ENCODE measurements around the gene WNT5A.

The WNT5A gene

GRCh38 chr3:55486857-55487380, at the start of gene WNT5A:
Gene WNT5A (minus strand): TSS chr3:55487306. CDS start chr3:55486985, 321 bp downstream.
- DNase-seq (ENCODE audit: low read depth in 2 of 2), result no peak

DNA sequence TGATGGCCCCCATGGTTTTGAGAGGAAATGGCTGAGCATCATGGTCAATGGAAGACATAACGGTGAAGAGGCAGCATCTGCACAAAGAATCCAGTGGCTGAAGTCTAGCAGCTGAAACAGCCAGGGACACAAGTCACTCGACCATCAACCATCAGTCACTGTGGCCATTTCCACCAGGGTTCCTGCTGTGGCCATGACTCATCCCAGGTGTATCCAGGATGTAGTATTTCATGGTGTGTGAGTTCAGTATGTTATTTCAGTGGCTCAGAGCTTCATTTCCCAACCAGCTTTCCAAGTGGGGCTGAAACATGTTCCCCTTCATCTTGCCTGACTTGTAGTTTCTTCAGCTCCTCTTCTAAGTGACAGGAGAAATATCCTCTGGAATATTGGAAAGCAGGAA, 47.8 kb upstream of the WNT5A start:
- DNase-seq (ENCODE audit: low read depth in 2 of 2), result no peak

GRCh38 chr3:55532806-55533205, 45.7 kb upstream of the WNT5A start:
- DNase-seq (ENCODE audit: low read depth in 2 of 2), result no peak

DNA sequence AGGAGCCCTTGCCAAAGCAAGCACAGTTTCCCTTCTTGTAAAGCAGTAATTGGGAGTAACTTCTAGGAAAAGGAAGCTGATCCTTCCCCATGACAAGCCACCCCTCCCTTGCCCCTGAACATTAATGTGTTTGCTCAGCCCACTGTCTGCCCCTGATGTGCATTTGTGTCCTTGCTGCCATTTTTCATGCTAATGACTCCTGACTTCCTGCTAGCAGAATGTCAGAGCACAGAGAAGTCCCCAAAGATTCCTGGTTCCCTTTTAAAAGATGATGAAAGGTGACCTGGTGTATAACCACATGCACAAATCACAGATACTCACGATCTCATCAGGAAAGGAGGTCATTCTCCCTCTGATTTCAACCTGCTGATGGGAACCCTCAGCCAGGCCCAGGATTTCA, 44.2 kb upstream of the WNT5A start:
- DNase-seq (ENCODE audit: low read depth in 2 of 2), result no peak

DNA sequence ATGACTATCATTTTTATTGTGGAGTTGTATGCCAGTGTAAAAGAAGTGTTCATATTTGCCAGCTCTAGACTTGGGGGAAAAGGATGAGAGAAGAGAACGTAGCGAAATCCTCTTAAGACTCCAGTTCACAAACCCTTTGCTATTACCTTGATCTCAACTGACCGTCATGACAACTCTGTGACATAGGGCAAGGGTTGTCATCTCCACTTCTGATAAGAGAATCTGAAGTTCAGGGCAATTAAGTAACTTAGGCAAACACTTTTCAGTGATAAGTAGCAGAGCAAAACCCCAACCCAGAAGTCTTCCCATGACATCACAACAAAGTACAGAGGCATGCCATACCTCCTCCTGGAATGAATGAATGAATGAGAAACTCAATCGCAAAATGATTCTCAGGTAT, 40.3 kb upstream of the WNT5A start:
- no peak for DNase-seq (ENCODE audit: low read depth in 2 of 2)

DNA sequence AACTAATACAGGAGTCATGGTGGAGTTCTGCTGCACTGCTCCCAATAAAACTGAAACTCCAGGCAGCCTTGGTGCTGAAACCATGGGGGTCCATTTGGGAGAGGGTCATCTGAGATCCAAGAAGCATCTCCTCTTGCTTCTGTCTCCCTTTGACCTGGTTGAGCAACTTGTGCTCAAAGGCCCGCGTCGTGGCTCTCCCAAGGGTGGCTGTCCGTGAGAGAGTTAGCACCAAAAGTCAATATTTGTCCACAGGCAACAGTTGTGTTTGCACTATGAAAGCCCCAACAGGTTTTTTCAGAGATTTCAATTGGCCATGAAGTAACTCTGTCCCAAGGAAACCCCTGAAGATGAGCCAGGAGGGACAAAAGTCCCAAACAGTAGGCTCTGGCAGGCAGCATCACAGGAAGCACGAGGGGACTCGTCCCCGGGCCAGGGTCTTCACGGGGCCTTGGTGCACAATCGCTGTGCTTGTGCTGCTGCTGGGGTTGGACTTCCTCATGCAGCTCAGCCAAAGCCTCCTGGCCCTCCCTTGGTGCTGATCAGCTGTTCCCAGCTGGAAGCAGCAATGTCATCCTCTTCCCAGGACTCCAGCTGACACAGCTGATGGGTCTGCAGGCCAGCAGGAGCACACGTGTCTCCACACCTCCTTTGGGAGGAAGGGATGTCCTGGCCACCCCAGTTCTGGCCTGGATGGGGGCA, 39.4 kb upstream of the WNT5A start:
- DNase-seq (ENCODE audit: low read depth in 2 of 2), result no peak

- no peak for DNase-seq (ENCODE audit: low read depth in 2 of 2)
These were observed 38.3 kb upstream of the WNT5A start for GRCh38 chr3:55525436-55525835.

DNA sequence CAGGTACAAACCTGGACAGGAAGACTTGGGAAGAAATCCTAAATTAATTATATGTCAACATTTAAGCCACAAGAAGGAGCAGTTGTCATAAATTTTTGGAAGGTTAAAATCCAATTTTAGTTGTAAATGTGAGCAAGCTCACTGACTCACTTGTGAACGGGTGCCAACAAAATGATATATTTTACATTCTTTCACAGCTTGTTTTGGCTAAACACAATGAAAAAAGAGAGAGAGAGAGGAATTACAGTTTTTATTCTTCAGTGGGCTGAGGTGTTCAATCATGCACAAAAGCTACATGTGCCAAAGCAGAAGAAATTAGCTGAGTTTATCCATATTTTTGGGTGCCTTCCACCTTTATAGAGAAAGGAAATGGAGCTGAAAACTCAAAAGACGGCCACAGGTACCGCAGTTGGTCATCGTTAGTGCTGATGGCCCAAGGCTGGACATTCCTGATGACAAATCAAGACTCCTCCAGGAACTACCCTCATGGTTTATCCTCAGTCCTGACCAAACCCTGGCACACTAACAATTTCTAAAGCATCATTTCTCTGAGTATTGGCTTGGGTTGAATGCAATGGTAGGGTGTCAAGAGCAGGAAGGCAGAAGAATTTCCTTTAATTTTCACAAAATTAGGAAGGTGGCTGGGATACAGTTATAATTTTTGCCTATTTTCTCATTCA, 37.6 kb upstream of the WNT5A start:
- DNase-seq (ENCODE audit: low read depth in 2 of 2), result no peak

- DNase-seq (ENCODE audit: low read depth in 2 of 2), result no peak
These were observed 36.4 kb upstream of the WNT5A start for GRCh38 chr3:55523471-55523870.

DNA sequence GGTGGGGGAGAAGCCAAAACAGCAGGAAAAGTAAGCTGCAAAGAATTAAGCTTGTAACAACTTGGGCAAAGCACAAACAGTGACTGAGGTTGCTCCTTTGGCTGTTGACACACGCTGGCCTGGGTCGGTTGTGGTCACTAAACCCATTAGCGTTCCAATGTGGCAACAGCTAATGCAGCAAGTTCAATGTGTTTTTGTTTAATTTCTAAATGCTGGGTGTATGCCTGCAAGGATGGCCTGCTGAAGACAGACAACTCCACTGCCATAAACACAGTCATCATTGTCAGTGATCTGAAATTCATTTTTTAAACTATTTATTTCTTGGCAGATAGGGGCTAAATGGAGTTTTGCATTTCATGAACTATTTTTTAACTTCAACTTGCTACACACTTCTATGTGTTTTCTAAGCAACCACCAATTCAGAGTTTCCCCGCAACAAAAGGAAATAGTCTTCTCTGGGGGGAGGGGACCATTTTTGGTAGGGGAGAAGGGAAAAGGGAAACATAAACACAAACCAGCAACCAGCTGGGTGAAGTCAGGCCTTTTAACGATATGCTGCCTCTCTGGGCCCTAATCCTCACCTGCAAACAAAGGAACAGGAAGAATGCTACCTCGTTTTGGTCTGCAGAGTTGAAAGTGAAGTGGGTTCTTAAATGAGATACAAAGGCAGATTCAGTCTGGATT, 34.8 kb upstream of the WNT5A start:
- DNase-seq (ENCODE audit: low read depth in 2 of 2), result no peak

- no peak for DNase-seq (ENCODE audit: low read depth in 2 of 2)
These were observed 34.1 kb upstream of the WNT5A start for GRCh38 chr3:55521064-55521737.

DNA sequence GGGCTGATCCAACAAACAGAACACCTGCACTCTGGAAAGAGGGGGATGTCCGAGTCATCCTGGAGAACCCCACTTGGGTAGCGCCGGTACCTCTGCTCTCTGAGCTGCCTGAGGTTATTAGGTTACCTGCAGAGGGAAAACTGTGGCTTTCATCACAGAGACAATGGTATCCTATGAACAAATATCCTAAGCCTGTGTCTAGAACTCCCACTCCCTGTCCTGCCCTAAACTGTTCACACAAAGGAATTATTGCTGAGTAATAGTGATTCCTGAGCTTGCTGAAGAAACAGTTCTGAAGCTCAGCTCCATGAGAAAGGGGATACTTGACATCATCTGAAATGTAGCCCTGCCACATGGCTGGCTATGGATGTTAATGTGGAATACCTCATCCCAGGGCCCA, 31.9 kb upstream of the WNT5A start:
- no peak for DNase-seq (ENCODE audit: low read depth in 2 of 2)

DNA sequence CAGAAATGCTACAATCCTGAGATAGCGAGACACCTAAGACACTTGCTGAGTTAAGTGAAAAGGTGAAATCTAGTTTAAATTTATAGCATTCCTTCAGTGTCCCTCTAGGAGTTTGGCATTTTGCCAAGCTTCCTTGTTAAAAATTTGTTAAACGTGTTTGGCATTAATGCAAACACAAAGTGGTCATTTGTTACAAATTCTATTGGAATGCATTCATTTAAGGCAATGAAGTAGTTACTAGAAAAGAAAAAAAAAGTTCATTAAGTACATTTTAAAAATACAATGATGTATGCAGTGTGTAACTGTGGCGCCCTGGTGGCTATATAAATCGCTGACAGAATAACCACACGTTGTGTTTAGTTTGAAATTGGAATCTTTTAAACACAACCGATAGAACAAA, 31.3 kb upstream of the WNT5A start:
- DNase-seq (ENCODE audit: low read depth in 2 of 2), result no peak

DNA sequence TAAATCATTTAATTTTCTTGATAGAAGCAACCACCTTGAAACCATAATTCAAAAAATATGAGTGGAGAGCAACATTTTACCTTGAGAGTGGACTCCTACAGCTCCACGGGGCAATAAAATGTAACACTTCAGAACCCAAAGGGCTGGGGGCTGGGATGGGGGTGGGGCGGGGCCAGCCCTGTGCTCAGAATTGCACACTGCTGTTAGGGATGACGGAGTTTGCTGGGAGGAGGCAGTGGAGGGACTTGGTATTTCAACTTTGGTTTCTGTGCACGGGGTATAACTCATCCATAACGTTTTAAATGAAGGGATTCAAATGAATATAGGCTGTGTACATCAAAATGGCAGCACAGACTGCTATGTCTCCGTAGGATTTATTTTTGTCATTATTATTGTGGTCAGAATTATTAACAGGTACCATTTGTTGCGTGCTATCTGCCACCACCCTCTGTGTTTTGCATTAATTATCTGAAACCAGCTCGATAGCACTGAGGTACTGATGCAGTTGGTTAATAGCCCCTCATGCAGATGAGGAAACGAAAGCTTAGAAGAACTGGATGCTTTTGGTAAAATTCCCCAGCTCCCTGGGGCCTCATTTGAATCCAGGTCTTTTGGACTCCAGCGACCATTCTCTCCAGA, 29.4 kb upstream of the WNT5A start:
- no peak for DNase-seq (ENCODE audit: low read depth in 2 of 2)

GRCh38 chr3:55515550-55516246, 28.6 kb upstream of the WNT5A start:
- DNase-seq (ENCODE audit: low read depth in 2 of 2), result no peak

GRCh38 chr3:55514962-55515361, 27.9 kb upstream of the WNT5A start:
- no peak for DNase-seq (ENCODE audit: low read depth in 2 of 2)

DNA sequence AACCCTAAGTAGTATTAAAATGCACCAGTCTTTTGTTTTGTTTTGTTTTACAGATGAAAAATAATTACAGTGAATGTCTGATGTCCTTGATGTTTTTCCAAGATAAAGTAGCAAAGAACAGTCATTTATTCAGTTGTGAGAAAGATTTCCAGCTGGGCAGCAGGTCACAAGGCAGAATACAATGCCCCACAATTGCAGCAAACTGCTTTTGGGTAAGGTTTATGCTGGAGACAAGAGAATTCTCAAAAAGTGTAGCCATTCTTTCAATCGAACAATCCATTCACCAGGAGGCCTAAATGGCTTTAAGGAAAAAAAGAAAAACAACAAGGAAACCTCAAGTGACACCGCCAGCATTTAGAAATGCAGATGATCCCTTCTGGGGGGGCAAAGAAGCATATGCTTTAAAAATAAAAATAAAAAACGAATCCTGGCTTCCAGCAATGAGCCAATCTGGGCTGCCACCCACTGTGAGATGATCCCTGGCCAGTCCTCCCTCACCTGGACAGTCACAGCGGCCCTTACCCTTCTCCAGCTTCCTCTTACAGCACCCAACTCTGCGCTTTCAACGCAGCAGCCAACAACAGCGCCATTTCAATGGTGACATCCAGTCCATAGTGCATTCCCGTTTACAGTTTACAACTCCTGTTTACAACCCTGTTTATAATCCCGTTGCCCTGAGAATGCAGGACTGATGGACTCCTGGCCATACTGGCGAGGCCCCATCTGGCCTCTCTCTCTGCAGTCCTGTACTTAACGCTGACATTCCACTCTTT, 25.7 kb upstream of the WNT5A start:
- no peak for DNase-seq (ENCODE audit: low read depth in 2 of 2)

GRCh38 chr3:55511895-55512570, 24.9 kb upstream of the WNT5A start:
- no peak for DNase-seq (ENCODE audit: low read depth in 2 of 2)

DNA sequence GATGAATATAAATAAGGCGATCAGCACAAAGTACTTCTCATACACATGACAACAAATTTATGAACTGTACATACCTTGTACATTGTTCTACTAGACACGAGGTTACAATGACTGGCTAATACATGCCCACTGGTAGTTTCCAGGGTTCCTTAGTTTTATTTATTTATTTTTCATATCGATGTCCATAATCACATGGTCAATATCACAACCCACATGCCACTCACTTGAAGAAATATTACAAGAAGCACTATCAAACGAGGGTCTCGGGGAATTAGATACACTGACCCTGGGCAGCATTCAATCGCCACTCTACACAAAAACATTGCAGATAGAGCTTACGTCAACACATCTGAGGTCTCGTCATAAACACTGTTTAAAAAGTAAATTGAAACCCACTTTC, 21.2 kb upstream of the WNT5A start:
- DNase-seq (ENCODE audit: low read depth in 2 of 2), result no peak

DNA sequence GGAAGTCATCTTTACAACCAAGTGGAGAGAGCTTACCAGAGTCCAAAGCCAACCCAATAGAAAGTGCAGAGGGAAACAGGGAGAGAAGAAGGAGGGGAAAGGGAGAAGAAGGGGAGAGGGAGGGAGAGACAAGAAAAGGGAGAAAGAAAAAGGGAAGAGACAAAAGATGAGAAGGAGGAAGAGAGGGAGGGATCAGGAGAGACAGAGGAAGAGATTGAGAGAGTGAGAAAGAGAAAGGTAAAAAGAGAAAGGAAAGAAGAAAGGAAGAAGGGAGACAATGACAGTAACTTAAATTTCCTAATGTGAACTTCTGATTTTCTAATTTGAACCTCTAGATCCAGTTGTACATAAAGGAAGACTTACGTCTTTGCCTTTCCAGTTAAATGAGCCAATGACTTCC, 20.7 kb upstream of the WNT5A start:
- DNase-seq (ENCODE audit: low read depth in 2 of 2), result no peak
